ENCODE data around the gene G6PC3.
A peak's percentile ranks its signal among the peaks of the same experiment; 100 is the strongest.
"Not testable (repeated sequence)": the region's sequence is repeated elsewhere in the genome, so short reads cannot be mapped to it uniquely, and the experiment has no call there.

Gene G6PC3

GRCh38 chr17:44109312-44109630 is 38.7 kb downstream of the G6PC3 start:
- DNase-seq, result no peak

- DNase-seq, result peak in 2 of 4 experiments; percentile 9 to 29
Observed at GRCh38 chr17:44110011-44110686, 39.6 kb downstream of the G6PC3 start.

GRCh38 chr17:44110823-44111633 is 40.5 kb downstream of the G6PC3 start:
- peak; percentile 94 to 98 (median 96) for DNase-seq

GRCh38 chr17:44111777-44112176 is 41.2 kb downstream of the G6PC3 start:
- DNase-seq, result no peak

- DNase-seq, result peak in 2 of 4 experiments; percentile 14 to 15
Observed at GRCh38 chr17:44112284-44113280, 42.0 kb downstream of the G6PC3 start.

GRCh38 chr17:44113382-44113781 is 42.8 kb downstream of the G6PC3 start:
- DNase-seq, result no peak

- DNase-seq, result no peak
Observed at GRCh38 chr17:44113868-44114840, 43.6 kb downstream of the G6PC3 start.

- peak; percentile 55 to 75 (median 62) for DNase-seq
Observed at GRCh38 chr17:44115585-44116415, 45.3 kb downstream of the G6PC3 start.

GRCh38 chr17:44117351-44117750 is 46.8 kb downstream of the G6PC3 start:
- no peak for DNase-seq

GRCh38 chr17:44118427-44119050 is 48.0 kb downstream of the G6PC3 start:
- no peak for DNase-seq

GRCh38 chr17:44119062-44119461 is 48.5 kb downstream of the G6PC3 start:
- DNase-seq, result no peak

GRCh38 chr17:44119798-44120197 is 49.3 kb downstream of the G6PC3 start:
- DNase-seq, result no peak

- not testable (repeated sequence) for DNase-seq
Observed at GRCh38 chr17:44120281-44120680, 49.7 kb downstream of the G6PC3 start.

- no peak for DNase-seq
Observed at GRCh38 chr17:44120851-44121605, 50.5 kb downstream of the G6PC3 start.

GRCh38 chr17:44121997-44122815 is 51.7 kb downstream of the G6PC3 start:
- peak in 3 of 4 experiments; percentile 29 to 32 (median 29) for DNase-seq

GRCh38 chr17:44122816-44123355 is 52.4 kb downstream of the G6PC3 start:
- no peak for DNase-seq

GRCh38 chr17:44123356-44124117 is 53.0 kb downstream of the G6PC3 start, which contains the start of gene HDAC5:
Gene HDAC5, minus strand, starts transcription at chr17:44123641. Its CDS starts 6,126 bp downstream, at chr17:44117515.
- peak; percentile 96 to 98 (median 96) for DNase-seq
